GM18867 (cell line): ENCODE data around the gene ENO1.

Experiments used
- ATAC-seq: cut with Tn5 transposase; IDR thresholded peaks from one replicate; pipeline ENCODE4 v1.9.1; 2021; ENCODE audit warnings: mild to moderate bottlenecking, moderate library complexity; ENCODE audit not compliant: unreplicated experiment

Gene ENO1

GRCh38 chr1:8871965-8872399, 6.5 kb downstream of the ENO1 start:
- ATAC-seq: no peak

- ATAC-seq: no peak
These were observed 6.9 kb downstream of the ENO1 start for GRCh38 chr1:8871539-8871935.

GRCh38 chr1:8870616-8871538, 7.6 kb downstream of the ENO1 start:
- no peak for ATAC-seq

DNA sequence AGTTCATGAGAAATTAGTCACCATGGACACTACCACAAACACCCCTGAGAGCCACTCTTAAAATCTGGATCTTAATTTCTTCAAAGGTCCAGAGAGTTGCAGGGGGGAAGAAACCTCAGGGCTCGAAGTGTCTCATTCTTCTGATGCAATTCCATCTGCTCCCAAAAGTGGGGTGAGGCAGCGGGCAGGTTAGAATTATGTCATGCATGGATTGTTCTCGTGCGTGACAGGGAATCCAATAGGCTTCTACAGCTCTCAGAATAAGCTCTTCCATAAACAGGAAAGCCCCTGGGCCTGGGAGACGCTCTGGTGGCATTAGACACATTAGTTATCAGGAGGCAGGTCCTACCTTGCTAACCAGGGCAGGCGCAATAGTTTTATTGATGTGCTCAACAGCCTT, 8.4 kb downstream of the ENO1 start:
- ATAC-seq: no peak

DNA sequence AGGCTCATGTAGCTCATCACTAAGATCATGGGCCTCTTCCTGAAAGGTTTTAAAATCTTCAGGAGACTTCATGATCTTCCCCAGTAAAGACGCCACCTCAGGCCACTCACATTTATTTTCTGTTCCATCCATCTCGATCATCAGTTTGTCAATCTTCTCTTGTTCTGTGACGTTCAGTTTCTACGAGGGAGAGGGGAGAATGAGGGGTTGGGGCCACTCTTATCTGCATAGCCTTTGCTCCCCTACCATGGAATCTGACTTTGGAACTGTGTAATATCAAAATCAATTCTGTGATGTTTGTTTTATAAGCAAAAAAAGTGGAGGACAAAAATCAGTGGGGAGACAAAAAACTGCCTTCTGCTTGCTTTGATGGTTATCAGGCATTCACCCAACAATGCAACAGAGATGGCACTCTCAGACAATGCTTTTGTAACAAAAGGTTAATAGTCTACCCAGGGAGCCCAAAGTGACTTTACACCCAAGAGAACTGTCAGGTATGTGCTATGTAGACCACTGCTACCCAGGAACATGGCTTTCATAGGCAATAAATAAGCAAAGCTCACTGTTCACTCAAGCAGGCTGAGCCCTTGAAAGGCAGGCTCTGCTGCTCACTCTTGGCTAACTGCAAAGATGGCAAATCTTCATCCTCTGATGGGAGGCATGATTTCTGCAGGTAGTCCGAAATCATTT, 10.5 kb downstream of the ENO1 start:
- no peak for ATAC-seq

GRCh38 chr1:8866792-8867415, 11.6 kb downstream of the ENO1 start:
- ATAC-seq: no peak

DNA sequence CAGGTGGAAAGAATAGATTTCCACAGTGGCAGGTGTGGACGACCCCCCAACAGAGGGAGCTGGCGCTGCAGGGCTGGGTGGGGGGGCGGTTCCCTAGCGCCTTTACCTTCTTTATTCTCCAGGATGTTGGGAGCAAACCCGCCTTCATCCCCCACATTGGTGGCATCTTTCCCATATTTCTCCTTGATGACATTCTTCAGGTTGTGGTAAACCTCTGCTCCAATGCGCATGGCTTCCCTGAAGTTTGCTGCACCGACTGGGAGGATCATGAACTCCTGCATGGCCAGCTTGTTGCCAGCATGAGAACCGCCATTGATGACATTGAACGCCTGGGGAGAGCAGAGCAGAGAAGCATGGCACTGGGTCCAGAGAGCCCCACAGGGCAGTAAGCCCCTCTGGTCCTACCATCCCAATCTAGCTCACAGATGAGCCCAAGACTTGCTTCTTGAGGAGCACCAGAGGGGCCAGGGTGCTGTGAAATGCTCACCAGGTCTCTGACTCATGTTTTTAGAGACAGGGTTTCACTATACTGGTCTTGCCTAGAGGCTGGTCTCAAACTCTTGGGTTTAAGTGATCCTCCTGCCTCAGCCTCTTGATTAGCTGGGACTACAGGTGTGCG, 12.2 kb downstream of the ENO1 start:
- no peak for ATAC-seq

DNA sequence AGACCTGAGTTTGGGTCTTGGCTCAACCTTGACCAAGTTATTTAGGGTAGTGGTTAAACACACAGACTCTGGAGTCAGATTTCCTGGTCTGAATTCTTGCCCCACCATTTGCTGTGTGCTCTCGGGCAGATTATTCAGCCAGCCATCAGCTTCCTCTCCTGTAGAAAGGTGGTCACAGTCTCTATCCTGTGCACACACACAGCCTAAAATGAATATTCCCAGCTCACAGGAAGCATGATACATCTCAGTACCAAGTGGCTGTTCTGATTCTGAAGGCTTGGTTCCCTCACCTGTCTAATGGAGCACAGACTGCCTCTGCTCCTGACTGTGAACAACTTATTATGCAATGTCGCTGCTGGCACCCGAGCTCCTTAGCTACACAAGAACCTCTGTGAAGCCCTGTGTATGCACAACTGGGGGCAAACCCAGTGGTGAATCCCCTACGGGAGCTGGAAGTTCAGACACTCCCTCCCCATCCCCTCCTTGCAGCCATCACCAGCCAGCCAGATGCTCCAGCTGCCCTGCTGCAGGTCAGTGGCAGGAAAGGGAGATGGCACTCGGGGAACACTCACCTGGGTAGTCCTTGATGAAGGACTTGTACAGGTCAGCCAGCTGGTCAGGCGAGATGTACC, 13.7 kb downstream of the ENO1 start:
- ATAC-seq: no peak

- ATAC-seq: no peak
These were observed 14.7 kb downstream of the ENO1 start for GRCh38 chr1:8863794-8864233.

GRCh38 chr1:8863138-8863537, 15.3 kb downstream of the ENO1 start:
- ATAC-seq: no peak

- no peak for ATAC-seq
These were observed 16.0 kb downstream of the ENO1 start for GRCh38 chr1:8862528-8862927.

DNA sequence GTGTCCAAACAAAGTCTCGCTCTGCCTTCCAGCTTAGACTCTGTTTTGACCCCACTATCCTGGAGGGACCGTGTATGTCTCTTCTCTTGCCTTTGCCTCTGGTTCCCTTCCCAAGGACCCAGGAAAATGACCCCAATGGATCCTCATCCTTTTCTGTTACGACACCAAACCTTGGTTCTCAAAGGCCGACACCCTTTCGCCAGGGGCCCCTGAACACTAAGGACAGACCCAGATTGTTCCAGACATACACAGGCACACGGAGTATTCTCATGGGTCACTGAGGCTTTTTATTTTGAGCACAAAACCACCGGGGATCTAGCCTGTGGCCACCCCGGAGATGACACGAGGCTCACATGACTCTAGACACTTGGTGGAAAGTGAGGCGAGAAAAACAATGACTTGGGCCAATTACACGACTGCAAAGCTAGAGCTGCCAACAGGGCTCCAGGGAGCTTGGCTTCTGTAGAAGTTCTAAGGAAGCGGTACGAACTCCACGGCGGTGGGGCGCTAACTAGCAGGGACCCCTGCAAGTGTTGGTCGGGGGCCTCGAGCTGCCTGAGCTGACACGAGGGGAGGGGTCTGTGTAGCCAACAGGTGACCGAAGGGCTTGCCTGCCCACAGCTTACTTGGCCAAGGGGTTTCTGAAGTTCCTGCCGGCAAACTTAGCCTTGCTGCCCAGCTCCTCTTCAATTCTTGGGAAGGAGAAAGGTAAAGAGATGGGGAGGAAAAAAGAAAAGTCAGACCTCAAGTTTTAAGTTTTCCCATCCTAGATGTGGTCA, 17.6 kb downstream of the ENO1 start:
- no peak for ATAC-seq

GRCh38 chr1:8858888-8859706, 19.4 kb downstream of the ENO1 start:
- ATAC-seq: no peak

- ATAC-seq: no peak
These were observed 20.3 kb downstream of the ENO1 start for GRCh38 chr1:8858112-8858668.

- ATAC-seq: no peak
These were observed 21.6 kb downstream of the ENO1 start for GRCh38 chr1:8856689-8857412.

DNA sequence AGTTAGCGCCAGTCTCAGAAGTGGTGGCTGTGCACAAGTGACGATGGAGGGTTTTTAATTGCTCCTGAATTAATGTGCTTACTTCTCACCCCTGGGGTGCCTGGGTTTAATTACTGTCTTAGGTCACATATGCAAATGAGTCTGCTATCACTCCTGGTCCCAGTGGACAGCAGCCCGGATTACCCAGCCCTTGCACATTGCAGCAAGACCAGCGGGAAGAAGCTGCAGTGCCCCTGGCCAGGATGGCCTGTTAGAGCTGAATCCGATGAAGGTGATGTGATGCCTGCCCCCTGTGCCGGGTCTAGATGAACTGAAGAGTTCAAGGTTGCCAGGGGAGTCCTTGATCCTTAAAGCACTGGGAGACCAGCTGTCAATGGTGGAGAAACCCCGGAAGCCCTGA, 24.2 kb downstream of the ENO1 start:
- no peak for ATAC-seq

DNA sequence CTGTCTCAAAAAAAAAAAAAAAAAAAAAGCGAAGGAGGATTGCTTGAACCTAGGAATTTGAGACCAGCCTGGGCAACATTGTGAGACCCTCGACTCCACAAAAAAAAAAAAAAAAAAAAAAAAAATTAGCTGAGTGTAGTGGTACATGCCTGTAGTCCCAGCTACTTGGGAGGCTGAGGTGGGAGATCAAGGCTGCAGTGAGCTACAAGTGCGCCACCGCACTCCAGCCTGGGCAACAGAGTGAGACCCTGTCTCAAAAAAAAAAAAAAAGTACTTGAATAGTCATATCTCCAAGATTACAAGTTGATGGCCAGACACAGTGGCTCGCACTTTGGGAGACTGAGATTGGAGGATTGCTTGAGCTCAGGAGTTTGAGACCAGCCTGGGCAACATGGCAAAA, 27.4 kb downstream of the ENO1 start:
- ATAC-seq: no peak
